ENCODE measurements around the gene PLOD3. TPM values are rescaled to one million over a fixed set of nuclear protein-coding genes. Genes with fewer than 3 reads are reported as not detected.

The PLOD3 gene
- total RNA-seq, 1 experiment from 2014 or later, result 48.3 TPM

GRCh38 chr7:101243646-101244374 lies 26.4 kb upstream of the PLOD3 start (continued):
- no peak for TF ChIP-seq ZNF281 (CRISPR knock-in tag; IDR thresholded peaks at IDR 0.05)
- no peak for TF ChIP-seq ATF1 (CRISPR knock-in tag; IDR thresholded peaks at IDR 0.05)
- TF ChIP-seq MYBL2 (CRISPR knock-in tag; IDR thresholded peaks at IDR 0.05), result no peak
- TF ChIP-seq USF1 (CRISPR knock-in tag; IDR thresholded peaks at IDR 0.05), result no peak
- no peak; the same call in 1 of the 2 replicates for TF ChIP-seq CREM (CRISPR knock-in tag; IDR thresholded peaks at IDR 0.05)
- no peak for TF ChIP-seq ZNF219 (CRISPR knock-in tag; IDR thresholded peaks at IDR 0.05; ENCODE audit: borderline replicate concordance)
- TF ChIP-seq ZSCAN18 (CRISPR knock-in tag; IDR thresholded peaks at IDR 0.05), result no peak
- TF ChIP-seq JAZF1 (CRISPR knock-in tag; IDR thresholded peaks at IDR 0.05), result no peak
- TF ChIP-seq CBFB (CRISPR knock-in tag; IDR thresholded peaks at IDR 0.05; ENCODE audit: low read depth), result no peak
- TF ChIP-seq NR1H2 (CRISPR knock-in tag; IDR thresholded peaks at IDR 0.05), result no peak
- TF ChIP-seq CTCF (IDR thresholded peaks at IDR 0.05), result peak; percentile 91
- no peak for TF ChIP-seq ZNF263 (CRISPR knock-in tag; IDR thresholded peaks at IDR 0.05; ENCODE audit: low read depth)
- TF ChIP-seq FOXJ3 (CRISPR knock-in tag; IDR thresholded peaks at IDR 0.05; ENCODE audit: borderline replicate concordance), result no peak
- 0 out of 2 replicates have a peak, but pooled peaks have one; percentile 67 for TF ChIP-seq FOXP4 (CRISPR knock-in tag; IDR thresholded peaks at IDR 0.05)
- no peak for TF ChIP-seq TCF7 (CRISPR knock-in tag; IDR thresholded peaks at IDR 0.05; ENCODE audit: low read depth)
- peak; percentile 53; the same call in 1 of the 2 replicates for TF ChIP-seq IRF1 (CRISPR knock-in tag; IDR thresholded peaks at IDR 0.05)
- TF ChIP-seq PRDM15 (CRISPR knock-in tag; IDR thresholded peaks at IDR 0.05), result peak; percentile 39; the same call in 1 of the 2 replicates
- no peak for TF ChIP-seq PRRX2 (CRISPR knock-in tag; IDR thresholded peaks at IDR 0.05)
- peak; percentile 57; the same call in 1 of the 2 replicates for TF ChIP-seq ETV6 (CRISPR knock-in tag; IDR thresholded peaks at IDR 0.05)
- no peak for TF ChIP-seq ELF4 (CRISPR knock-in tag; IDR thresholded peaks at IDR 0.05; ENCODE audit: low read depth)

All from WTC11 (cell line).